Measurements from ENCODE around the gene ASXL1.

ASXL1 gene

DNA sequence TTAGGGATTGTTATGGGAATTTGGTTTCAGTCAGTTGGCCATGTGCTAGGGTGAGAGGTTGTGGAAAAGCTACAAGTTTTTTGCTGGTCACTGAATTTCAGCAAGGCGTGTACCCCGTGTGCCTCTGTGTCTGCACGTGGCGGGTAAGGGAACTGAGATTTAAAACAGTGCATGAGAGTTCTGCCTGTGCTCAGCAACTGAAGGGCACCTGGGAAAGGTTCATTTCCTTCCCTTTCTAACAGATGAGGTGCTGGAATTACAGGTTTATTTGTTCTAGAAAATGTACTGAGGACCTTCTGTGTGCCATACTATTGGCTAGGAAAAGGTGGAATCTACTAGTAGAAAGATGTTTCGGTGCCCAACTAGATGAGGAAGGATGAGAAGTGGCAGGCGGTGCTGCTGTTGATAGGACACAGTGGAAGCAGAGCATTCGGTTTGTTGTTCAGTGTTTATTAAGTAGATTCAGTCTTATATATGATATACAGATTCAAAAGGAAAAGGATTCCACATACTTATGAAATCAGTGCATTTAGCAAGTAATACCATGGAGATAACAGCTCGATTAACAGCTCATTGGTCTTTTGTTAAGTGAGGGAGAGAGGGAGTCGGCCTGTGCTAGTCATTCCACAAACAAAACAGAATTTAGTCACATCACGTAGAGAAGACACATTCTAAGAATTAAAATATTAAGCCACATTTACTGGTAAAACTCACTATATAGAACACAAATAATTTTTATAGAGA is 84.7 kb downstream of the ASXL1 start:
- no peak for DNase-seq

DNA sequence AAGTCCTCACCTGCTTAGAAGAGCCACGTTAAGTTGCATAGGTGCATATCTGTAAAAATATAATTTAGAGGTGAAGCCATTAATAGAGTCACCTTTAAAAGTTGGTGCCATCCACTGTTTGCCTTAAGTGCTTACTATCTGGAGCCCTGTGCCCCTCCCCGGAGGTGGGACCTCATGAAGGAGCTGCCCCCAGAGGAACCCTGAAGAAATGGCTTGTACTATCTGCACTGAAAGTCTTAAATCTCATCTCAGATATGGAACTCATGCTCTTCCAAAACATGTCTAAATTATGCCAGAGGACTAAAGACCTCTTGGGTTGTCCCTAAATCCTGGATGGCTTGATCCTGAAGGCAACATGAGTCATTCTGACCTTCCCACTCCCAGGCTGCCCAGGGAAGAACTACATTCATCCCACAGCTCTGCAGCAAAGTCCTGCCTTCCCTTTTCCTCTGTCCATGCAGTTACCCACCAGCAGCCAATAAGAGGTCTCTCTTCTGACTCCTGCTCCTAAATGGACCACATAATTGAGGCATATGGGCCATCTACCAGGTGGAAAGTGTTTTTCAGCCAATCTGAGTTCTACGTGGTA is 85.3 kb downstream of the ASXL1 start:
- DNase-seq = no peak

DNA sequence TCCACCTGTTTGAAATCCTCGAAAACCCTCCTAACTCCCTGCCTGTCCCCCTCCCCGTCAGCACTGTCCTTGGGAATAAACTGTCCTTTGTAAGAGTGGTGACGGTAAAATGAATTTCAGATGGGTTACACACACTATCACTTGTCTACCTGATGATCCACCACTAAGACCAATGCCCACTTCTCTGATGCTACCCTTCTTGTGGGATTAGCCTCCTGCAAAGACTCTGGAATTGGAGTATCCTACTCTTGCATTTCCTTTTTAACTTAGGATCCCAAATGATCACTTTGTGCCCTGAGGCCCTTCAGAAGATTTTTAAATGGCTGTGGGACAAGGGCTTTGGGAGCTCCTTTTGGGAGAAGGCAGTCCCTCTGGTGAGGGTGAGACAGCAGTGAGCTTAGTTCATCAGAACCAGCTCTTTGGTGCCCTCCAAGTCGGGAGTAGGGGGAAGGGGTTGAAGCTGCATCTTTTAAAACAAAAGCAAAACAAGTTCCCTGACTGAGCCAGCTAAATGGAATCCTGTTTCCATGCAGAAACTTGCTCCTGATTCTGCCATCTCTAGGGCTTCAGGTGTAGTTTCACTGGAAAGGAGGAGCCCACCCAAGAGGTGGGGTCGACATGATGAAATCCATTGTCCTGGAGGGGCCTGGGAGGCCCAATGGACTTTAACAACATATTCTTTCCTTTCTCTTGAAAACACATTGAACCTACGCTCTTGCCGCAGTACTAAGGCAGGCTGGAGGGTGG is 86.5 kb downstream of the ASXL1 start:
- DNase-seq = no peak

DNA sequence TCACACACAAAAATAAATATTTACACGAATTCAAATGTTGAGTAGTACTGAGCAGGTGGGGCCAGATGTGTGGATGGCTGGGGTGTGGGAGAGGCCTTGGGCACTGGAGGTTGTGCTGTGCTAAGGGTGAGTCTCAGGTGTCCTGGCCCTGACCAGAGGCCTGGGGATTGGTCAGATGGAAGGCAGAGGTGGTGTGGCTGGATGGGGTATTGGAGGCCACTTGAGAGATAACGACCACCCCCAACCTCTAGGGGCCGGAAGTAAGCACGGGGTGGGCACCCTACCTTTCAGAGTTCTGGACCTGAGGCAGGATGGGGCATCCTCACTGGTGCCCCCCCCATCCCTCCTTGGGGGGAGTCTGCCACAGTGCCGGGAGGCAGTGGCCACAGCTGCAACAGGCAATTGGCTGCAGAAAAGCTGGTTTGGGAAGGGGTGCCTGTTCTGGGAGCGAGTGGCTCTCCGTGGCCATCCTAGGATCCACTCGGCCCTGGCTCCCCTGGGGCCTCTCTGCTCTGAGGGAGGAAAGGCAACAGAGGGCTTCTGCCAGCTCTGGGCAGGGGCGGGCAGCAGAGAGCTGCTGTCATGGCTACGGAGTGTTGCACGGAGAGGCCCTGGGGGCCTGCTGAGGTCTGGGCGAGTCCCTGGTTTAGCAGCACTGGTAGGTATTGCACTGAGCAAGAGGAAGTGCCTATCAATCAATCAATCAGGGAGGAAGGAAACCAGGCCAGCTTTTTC is 87.6 kb downstream of the ASXL1 start:
- DNase-seq = no peak

DNA sequence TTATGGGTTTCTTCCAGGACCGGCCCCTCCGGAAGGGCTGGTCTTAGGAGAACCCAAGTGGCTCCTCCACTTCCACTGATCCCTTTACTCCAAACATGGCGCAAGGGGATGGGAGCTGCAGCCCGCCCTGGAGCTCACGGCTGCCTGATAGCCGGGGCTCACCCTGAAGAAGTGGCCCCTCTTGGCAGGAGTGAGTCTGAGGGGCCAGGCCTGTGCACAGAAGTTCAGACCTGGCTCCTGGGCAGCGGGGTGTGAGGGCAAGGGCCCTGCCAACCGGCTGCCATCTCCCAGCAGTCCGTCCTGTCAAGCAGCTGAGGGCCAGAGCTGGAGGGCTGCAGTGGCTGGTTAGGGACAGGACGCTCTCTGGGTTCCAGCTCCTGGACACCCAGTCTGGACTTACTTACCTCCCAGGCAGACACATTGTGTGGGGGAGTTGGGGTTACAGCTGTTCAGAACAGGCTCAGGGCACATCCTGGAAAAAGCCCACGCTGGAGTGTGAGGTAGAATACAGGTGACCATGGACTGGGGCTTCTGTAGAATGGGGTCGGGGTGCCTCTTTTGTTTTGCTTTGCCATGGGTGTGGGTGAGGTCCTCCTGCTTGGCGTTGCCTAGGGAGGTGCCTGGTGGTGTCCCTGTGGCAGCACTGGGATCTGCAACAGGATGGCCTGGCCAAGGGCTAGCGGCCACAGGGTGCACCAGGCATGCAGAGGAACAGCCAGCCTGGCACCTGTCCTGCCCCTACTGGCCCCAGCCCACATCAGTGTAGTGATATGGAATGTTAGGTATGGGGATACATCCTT is 88.4 kb downstream of the ASXL1 start:
- no peak for DNase-seq

DNA sequence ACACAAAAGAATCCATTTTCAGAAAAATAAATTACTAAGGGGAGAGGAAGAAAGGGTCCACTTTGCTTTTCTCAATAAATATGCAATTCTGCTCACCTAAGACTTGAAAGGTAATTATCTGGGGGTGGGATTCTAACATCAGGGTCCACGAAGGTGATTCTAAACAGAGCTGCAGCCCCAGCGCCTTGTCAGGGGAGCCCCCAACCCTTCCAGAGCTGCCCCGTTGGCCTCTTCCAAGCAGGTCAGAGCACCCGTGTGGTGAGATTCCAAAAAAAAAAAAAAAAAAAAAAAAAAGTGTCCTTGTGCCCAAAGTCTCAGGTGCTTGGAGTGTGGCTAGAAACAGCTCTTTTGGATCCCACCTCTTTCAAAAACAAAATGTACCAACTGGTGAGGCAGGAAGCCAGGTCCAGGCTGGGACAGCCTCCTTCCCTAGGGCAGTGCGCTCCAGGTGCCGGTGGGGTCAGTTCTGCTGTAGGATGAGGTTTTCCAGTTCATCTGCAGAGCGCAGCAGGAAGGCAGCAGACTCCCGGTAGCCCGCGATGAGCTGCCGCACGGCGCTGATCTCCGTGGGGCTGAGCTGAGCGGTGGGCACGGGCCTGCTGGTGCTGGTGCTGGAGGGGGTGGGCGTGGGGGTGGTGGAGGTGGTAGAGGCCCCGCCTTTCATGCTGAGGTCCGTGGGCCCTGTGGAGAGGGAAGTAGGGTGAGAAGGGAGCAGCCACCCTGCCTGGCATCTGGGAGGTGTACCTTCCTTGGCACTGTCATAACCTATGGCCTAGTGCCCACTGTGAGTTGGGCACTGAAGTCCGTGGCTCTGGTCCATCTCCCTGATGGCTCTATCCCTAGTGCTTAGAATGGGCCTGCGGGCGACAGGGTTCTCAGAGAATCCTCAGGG is 89.3 kb downstream of the ASXL1 start:
- no peak for DNase-seq

DNA sequence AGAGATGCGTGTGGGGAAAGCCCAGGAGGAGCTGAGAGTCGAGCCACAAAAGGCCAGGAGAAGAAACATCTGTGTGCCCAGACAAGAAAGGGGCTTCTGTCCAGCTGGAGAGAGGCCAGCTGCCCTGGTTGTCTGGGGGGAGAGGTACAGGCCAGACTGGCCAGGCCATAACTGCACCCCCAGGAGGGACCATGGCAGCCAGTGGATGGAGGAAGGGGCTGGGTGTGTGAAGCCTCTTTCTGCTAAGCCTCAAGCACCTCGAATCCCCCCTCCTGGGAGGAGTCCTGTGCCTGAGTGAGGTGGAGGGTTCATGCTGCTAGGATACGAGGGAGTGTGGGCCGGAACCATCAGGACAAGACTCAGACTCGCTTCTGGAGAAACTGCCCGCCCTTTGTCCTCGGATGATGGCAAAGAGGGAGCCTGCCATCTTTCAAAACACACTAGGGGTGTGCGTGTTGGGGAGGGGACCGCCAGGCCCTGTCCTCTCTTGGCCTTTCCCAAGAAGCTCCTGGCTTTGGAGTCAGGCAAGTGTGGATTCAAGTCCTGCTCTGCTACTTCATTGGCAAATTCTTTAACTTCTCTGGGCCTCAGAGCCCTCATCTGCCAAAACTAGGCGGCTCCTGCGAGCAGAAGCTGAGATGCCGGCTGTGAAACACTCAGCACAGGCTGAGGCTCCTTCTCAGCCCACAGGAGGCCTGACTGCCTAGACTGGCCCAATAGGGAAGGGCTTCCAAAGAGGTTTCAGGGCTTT is 90.3 kb downstream of the ASXL1 start:
- no peak for DNase-seq

DNA sequence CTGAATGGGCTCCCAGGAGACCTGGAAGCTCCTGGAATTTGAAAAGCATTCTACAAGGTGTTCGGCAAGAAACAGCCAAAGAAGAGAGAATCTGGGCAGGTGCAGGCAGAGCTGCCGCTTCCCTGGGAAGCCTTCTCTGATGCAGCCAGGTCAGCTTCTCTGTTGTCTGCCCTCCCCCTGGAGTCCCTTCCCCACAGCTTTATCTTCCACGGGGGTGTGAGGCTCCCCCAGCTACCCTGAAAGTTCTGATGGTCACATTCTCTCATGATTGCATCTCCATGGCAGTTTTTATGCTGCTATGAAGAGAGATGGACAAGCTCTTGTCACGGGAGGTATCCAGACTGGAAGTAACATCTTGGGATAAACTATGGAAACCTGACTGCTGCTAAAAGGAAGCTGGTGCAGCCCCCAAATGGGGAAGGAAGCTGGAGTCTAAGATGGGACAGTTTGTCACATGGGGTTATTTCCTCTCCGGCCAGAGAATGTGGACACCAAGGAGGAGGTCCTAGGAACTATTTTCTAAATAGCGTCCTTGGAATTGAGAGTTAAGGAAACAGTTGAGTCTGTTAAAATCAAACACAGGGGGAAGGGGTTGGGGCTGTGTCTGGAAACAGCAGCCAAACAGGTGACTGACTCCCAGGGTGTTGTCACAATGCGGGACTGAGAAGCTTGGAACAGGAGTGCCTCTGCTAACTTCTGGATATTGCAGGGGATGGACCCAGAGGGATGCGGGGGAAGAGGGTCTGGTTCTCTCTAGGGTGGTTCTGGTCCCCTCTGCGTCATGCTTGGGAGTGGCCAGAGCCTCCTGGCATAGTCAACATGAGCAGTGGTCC is 91.1 kb downstream of the ASXL1 start:
- DNase-seq = no peak

DNA sequence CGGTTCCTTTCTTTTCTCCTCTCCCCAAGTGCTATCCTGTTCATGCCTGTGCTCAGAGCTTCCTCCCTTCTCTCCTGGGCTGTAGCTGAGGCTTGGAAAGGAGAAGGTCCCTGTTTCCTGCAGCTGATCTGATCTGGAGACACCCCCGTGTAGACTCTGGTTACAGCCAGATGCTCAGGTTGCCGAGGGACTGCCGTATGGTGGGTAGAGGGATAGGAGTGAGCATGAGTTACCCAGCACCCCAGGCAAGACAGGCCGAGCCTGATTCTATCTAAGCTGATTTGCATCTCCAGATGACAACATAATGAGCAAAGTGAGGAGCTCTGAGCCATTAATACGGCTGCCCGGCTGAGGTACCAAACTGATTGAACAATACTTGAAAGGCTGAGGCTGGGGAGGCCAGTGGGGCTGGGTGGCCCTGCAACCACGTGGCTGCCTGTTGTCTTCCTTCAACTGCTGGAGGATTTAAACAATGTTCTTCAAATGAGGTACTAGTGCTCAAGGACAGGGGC is 91.8 kb downstream of the ASXL1 start:
- DNase-seq = no peak

DNA sequence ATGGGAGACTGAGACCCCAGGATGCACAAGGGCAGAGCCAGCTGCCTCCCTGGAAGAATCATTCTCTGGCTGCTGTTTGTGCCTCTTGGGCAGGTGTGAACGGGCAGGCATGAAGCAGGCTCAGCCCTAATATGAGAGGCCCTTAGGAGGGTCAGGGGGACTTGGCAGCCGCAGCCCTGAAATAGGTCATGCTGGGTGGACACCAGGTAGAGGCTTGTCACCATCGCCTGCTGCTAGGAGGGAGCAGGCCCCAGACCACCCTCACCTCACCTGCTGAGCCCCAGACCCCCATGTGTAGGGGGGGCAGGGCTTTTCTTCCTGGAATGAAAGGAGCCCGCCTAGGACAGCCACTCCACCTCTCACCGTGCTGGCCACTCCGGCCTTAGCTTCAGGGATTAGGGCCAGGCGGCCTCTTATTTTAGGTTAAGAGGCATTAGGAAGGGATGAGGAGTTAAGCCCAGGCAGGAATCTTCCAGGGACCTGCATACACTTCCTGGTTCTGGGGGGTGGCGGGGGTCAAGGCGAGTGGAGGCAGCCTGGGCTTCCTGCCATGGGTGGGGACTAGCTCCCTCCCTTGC is 92.4 kb downstream of the ASXL1 start:
- DNase-seq = no peak

DNA sequence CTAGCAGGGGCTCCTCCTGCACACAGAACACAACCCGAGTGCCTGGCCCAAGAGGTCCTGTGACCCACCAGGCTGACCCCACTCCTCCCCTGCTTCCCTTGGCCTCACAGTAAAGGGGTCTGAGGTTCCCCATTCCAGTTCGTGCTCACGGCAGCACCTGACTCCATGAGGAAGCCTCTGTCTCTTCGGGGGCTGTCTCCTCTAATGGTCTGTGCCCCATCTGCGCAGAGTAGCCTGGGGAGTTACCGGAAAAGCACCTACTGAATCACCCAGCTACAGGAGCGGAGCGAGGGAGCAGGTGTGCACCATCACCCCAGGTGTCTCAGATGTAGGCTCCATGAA is 93.2 kb downstream of the ASXL1 start:
- no peak for DNase-seq

DNA sequence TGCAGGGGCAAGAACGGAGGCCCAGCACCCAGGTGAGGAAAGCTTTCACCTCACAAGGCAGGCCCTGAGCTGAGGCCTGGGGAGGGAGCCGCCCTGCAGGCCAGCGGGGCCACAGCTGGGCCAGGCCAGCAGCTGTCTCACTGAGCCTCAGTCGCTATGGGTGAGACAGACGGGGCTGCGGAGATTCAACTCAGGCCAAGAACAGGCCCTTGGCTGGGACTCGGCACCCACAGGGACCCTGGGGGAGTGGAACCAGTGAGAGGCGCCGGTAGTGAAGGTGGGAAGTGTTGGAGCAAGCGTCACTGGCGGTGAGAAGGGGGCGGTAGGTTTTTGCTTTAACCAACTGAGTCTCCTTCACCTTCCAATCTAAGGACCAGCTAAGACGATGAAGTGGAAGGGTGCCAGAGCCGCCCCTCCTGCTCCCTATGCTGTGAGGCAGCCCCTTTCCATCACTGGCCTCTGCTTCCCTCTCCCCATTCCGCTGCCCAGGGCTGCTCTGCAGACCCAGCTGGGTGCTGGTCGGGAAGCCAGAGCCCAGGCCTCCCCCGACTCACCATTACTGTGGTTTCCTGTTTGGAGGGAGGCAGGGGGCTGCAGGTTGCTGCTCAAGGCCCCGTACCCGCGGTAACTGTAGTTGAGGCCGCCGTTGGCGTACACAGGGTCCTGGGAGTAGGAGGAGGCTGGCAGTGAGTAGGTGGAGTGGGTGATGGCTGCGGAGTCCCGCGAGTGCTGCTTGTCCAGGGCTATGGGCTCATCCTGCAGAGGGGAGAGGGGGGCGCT is 93.7 kb downstream of the ASXL1 start:
- no peak for DNase-seq

DNA sequence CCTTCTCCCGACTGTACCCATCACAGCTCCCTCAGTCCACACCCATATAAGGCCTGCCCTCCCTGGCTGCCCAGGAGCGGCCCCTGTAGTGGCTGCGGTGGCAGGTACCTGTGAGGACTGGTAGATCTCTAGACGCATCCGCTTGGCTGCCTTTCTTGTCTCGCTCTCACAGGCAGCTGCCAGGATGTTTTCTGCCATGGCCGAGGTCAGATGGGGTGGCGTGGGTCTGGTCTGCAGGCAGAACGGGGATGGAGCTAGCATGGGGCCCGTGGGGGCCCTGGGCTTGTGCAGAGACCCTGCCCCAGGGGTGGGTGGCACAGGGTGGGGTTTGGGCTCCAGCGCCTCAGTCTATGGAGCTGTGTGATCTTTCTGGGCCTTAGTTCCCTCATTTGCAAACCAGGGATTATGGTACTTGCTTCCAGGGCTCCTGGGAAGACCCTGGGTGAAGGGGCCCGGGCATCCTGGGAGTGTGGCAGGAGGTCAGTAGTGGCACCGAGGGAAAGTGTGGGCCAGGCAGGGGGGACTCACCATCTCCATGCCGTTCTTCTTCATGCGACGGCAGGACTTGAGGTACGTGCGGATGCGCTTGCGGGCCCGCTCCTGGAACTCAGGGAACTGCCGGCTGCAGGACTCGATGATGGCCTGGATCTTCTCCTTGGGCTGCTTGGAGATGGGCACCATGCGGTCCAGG is 94.8 kb downstream of the ASXL1 start:
- no peak for DNase-seq

DNA sequence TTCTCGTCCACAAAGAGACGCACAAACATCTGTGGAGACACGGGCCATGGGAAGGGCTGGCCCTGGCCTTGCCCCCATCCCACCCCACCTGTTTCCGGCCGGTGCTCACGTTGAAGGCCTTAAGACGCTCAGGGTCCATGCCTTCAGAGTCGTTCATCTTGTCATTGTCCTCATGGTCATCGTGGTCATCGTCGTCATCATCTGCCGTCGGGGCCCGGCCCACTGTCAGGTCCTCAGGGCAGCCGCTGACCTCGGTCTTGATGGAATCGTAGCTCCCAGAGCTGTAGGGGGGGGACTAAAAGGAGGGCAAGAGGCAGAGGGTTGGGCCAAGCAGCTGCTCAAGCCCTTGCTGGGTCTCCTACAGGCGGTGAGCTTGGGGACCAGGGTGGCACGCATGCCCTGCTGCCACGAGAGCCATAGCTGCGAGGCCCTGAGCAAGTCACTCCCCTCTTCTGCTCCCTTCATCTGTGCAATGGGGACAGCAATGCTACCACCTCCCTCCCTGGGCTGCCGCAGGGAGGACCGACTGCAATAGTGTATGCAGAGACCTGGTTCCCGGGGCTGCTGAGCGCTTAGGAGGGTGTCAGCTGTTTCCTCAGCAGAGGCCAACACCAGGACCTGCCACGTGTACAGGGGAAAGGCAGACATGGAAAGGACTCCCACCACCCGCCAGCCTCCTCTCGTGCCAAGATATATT is 95.5 kb downstream of the ASXL1 start:
- DNase-seq = no peak

DNA sequence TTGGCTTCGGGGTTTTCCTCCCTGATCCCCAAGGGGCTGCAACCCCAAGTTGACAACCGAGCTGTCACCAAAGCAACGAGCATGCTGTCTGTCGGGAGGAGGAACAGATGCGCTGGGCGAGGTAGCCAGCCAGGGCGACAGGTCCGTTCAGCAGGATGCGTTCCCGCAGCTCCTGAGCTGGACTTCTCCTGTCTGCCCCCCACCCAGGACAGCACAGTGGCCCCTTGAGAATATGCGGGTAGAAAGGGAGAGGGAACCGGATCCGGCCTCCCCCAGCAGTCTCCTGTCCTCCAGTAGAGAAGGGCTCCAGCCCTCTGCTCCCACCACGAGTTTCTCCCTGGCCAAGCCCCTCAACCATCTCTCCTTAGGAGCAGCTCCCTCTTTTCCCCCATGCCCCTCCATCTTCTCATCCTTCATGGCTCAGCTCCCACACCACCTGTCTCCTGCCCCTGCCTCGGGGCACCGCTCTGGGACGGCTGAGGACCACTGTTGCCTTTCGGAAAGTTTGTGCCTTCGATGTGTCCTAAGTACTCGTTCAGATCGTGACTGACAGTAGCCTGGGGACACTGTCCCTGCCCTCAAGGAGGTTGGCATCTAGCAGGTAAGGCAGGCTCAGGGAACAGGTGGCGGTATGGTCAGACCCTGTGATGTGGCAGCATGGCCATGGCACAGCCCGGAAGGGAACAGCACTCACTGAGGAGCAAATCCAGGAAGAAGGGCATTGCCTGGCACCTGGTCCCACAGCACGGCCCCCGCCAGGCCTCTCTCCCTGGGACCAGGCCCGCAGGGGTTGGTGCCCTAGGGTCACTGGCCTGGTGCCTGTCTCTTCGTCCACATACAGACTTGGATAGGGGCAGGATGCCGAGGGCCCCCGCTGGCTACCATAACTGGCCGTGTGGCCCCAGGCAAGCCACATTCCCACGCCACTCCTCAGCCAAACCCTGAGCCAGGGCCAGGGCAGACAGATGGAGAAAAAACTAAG is 96.3 kb downstream of the ASXL1 start:
- DNase-seq = no peak

Measured in SIG-M5 (cell line).